DOHH2 (cell line): Measurements from ENCODE around the gene MTOR.

Experiments used
- EZH2phosphoT487 ChIP-seq: fragments of 200-600 bp; sonication (generic); IDR thresholded peaks from 2 replicates; pipeline ENCODE4 v1.6.1; 2017; ENCODE audit warnings: borderline replicate concordance, mild to moderate bottlenecking, antibody characterized with exemption, low read length, moderate library complexity, mixed read lengths
- TF ChIP-seq, protein P1 (sequence below): fragments of 200-600 bp; sonication (generic); IDR thresholded peaks from one replicate; pipeline ENCODE4 v1.5.1; 2014; ENCODE audit warnings: antibody characterized with exemption, mild to moderate bottlenecking, low read depth, low read length; ENCODE audit not compliant: poor library complexity, severe bottlenecking

DNA sequence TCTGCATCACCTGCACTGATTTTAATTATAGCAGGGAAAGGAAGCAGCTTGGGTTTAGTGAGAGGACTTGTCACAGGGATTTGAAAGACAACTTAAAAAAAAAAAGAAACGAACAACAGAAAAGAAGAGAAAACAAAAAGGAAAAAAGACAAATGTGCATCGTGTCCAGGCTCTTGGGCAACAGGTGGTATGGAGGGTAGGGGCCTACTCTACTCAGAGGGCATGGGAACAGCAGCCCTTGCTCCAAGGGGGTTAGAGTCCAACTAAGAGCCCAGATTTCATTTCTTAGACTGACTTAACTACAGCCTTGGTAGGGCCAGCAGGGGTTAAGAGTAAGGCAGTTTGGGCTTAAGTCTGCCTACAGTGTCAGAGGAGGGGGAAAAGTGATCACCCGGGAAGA lies 147.4 kb downstream of the MTOR start:
- TF ChIP-seq, protein P1, sequence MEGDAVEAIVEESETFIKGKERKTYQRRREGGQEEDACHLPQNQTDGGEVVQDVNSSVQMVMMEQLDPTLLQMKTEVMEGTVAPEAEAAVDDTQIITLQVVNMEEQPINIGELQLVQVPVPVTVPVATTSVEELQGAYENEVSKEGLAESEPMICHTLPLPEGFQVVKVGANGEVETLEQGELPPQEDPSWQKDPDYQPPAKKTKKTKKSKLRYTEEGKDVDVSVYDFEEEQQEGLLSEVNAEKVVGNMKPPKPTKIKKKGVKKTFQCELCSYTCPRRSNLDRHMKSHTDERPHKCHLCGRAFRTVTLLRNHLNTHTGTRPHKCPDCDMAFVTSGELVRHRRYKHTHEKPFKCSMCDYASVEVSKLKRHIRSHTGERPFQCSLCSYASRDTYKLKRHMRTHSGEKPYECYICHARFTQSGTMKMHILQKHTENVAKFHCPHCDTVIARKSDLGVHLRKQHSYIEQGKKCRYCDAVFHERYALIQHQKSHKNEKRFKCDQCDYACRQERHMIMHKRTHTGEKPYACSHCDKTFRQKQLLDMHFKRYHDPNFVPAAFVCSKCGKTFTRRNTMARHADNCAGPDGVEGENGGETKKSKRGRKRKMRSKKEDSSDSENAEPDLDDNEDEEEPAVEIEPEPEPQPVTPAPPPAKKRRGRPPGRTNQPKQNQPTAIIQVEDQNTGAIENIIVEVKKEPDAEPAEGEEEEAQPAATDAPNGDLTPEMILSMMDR = no peak
- no peak for TF ChIP-seq EZH2phosphoT487
